HG02642 (cell line): ENCODE measurements around the gene GALNTL6.

Experiments
- ATAC-seq: cut with Tn5 transposase; IDR thresholded peaks from one replicate; pipeline ENCODE4 v1.9.1; 2021; ENCODE audit warnings: mild to moderate bottlenecking; ENCODE audit not compliant: unreplicated experiment, poor library complexity

The GALNTL6 gene

DNA sequence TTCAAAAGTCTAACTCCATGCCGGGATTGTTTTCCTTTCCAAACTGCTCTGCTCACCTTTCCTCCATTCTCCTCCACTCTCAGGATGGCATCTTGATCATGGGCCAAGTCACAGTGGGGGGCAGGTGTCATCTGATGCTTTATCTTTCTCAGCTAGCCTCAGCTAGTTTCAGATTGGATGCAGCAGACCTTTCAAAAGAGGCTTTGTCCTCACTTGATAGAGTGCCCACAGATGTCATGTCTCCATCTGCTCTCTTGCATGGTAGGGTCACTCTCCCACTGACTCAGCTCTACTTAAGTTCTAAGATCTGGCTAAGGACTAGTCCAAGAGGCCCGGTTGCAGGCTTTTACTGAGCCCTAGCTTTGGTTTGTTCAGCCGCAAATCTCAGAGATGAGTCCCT is 1013.7 kb downstream of the GALNTL6 start:
- ATAC-seq = no peak

- no peak for ATAC-seq
These were observed 1017.1 kb downstream of the GALNTL6 start for GRCh38 chr4:172830295-172830764.

DNA sequence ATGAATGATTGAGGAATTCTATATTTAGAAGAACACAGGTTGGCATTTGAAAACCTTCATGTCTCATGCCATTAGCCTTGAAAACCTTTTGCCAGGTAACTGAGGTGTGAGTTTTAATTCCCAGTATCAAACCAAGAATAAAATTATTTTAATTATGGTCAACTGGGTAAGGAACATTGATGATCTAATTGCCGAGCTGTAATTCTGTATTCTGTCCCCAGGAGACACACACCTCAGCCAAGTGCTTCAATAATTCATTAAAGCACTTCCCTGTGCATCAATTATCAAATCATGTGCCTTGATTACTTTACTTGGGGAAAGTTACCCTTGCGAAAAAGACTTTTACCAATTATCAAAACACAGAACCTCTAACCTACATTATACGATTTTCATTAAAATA is 1023.5 kb downstream of the GALNTL6 start:
- ATAC-seq = no peak

DNA sequence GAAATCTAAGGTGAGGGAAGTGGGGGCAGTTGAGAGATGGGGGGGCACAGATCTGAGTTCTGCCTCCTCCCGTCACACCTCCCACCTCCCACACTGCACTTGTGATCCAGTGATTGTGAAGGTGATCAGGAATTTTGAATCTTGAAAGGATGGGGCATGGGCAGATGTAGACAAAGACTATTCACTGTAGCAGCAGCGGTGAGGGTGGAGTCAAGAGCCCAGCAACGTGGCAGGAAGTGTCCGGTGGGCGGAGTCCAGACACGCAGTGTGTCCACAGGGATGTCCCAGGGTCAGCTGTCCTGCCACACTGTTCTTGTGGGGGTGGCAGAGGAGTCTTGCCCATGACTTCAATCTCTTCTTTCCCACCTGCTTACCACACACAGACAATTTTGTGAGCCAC is 1024.9 kb downstream of the GALNTL6 start:
- ATAC-seq = no peak

- no peak for ATAC-seq
These were observed 1025.7 kb downstream of the GALNTL6 start for GRCh38 chr4:172838943-172839342.

DNA sequence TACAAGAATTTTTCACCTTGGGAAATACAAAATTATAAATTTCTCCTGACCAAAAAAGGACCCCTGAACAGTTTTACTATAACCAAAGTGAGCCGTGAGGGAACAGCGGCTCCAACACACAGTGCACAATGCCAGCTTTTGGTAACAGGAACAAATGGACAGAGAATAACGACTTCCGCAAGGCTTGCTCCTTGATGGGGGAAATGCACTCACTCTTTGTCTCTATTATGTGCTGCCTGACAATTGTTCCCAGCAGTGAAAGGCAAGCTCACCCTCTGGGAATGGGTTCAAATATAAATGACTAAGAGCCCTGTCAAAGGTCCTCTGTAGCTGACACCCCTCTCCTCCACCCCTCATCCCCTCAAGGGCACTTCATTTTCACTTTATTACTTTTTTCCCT is 1029.6 kb downstream of the GALNTL6 start:
- no peak for ATAC-seq

- no peak for ATAC-seq
These were observed 1030.0 kb downstream of the GALNTL6 start for GRCh38 chr4:172843192-172843591.

DNA sequence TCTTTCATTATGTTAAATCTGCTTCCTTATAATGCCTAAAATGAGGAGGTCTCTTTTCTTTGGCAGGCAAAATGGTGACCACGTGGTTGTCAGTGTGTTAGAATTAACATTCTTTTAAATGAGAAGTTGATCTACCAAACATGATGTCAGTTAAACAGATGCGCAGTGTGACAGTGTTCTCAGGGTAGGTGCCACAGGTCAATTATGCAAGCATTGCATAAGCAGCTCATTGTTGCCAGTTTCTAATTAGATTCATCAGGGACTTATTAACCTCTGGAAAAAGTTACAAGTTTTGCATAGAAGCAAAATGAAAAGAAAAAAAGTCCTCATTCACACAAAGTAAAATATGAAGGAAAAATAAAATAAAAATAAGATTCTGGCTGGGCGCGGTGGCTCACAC is 1031.4 kb downstream of the GALNTL6 start:
- ATAC-seq = no peak

- ATAC-seq = no peak
These were observed 1032.1 kb downstream of the GALNTL6 start for GRCh38 chr4:172845281-172845680.

DNA sequence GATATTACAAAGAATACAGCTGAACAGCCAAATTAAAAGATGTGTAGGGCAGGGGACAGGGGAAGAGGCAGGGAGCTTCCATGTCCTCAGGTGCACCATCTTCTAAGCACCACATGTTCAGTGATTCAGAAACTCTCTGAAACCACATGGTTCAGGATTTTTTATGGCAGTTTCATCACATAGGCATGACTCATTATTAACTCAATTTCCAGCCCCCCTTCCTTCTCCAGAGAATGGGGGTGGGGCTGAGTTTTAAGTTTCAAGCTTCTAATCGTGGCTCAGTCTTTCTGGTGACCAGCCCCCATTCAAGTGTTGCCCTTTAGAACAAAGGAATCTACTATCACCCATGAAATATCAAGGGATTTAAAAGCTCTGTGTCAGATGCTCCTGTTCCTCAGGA is 1037.6 kb downstream of the GALNTL6 start:
- ATAC-seq = no peak

DNA sequence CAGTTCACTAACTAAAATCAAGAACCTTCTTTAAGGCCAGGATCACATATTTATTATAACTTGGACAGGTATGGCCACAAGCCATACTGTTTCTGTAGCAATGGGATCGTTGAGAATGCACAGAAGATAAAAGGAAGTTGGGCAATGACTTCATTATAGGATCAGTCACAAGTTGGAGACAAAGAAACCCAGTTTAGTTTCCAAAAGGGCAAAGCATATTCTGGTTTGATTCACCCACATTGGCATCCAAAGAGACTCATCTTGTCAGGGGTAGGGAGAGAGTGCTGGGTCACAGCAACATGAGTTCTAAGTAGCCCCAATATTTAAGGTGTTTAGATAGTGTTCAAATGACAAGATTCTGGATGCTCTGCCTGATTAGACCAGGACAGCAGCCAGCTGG is 1038.3 kb downstream of the GALNTL6 start:
- ATAC-seq = no peak

- no peak for ATAC-seq
These were observed 1043.8 kb downstream of the GALNTL6 start for GRCh38 chr4:172857026-172857425.

DNA sequence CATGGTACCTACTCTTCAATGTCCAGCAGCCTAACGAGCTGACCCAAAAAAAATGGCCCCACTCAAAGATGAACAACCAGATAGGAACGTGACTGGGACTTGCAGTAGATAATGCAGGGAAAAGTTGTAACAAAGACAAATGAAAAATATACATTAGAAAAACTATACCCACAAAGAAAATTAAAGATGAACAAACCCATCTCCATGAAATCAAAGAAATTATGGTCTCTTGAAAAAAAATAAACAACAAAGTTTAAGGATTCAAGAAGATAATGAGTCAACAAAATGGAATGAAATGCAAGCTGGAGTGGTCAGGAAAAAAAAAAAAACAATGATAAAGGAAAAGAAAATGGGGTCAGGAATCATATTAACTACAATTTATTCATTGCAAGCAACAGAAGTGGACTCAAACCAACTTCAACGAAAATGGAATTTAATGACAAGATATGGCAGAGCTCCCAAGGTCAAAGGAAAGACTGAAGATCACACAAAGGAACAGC is 1045.6 kb downstream of the GALNTL6 start:
- no peak for ATAC-seq

- no peak for ATAC-seq
These were observed 1051.9 kb downstream of the GALNTL6 start for GRCh38 chr4:172865103-172865502.

GRCh38 chr4:172865531-172866127 is 1052.4 kb downstream of the GALNTL6 start:
- ATAC-seq = no peak

DNA sequence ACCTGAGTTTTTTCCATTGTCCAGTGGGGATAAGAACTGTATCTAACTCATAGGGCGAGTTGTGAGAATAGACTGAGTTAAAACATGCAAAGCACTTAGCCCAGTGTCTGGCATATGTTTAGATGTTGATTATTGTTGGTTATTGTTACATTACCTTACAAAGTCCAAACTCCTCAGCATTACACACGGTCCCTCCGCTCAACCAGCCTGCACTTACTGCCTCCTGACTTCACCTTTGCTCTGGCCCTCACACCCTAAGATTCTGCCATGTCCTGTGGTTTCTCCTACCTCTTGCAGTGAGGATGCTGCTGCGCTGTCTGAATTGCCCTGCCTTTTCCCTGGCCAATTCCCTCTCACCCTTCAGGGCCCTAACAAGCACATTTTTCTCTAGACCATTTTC is 1053.2 kb downstream of the GALNTL6 start:
- no peak for ATAC-seq

DNA sequence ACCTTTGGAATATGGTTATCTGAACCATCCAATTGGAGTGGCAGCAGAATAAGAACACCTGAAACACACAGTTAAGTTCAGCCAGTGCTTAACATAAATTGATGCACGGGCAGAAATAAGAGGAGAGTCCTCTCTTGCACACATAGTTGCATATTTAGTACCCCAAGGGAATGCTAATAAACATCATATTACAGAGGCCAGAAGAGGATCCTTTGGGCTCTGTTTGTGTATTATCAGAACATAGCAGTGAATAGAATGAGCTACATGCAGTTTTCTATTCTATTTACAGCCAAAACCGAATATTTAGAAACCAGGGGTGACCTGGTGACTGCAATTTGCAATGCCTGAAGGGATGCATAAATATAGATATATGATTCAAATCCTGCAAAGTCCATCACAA is 1054.6 kb downstream of the GALNTL6 start:
- no peak for ATAC-seq

DNA sequence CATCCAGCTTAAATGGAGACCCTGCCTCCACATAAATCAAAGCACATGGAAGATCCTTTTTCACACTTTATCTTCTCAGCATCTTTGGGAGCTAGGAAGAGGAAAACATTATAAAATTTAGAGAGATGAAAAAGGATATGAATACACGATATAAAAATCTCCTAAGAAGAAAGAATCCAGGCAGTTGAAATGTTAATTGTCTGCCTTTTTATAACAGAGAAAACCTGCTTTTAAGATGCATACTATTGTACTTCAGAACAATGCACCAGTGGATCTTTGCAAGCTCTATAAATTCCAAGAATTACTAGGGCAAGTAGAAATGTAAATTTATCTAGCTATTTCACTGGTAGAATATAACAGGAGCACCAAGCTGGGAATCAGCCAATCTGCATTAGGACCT is 1055.1 kb downstream of the GALNTL6 start:
- no peak for ATAC-seq

DNA sequence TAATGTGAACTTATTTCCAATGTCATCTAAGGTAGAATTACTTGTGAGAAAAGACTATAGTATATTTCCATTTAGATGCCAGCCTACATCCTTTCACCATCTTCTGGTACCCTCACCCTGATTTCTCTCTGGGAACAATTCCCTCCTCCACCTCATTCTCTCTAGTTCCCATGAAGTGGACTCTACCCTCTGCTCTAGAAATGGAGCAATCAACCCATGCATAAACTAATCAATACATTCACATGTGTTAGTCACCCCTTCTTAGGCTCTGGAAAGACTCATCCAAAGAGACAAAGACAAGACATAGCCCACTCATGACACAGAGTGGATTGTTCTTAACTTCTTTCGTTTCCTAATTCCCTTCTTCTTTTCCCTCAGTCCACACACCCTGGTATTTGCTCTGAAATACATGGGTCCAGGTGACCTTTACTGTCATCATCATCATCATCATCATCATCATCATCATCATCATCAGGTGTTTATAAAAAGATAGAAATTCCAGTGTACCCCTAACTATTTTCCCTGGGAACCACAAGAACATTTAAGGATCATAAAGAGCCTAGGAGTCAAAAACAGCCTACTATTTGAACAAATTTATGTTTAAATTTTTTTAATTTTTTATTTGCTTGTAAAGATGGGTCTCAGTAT is 1056.5 kb downstream of the GALNTL6 start:
- ATAC-seq = no peak

GRCh38 chr4:172871381-172871780 is 1058.2 kb downstream of the GALNTL6 start:
- ATAC-seq = no peak

DNA sequence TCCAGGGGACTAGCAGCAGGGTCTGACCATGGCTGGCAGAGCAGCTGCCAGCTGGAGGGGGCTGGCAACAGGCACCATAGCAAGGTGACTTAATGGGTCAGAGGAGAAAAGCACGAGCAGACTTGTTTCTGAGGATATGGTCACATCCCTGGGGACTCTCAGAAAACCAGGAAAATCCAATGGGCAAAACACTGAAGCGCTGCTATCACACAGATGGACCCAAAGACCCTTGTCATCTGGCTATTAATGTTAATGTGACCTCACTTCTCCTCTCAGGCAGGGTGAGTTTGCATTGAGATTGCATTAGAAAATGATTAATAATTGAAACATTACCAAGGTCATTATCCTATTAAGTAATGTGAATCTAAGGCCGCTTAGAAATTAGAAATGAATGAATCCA is 1061.7 kb downstream of the GALNTL6 start:
- ATAC-seq = no peak

GRCh38 chr4:172876394-172876793 is 1063.2 kb downstream of the GALNTL6 start:
- ATAC-seq = no peak
